Memory B cell (primary cell): ENCODE measurements around the gene CACNA1C.
"Not testable (repeated sequence)": the region's sequence is repeated elsewhere in the genome, so short reads cannot be mapped to it uniquely, and the experiment has no call there.

Source experiments
- ATAC-seq: fragments of 150-1000 bp; cut with Tn5 transposase; 2 replicates; pipeline ENCODE4 v1.10.0; 2021; ENCODE audit warnings: low read depth, mild to moderate bottlenecking, moderate library complexity
- DNase-seq, 2 donors: peaks; one replicate each; pipeline ENCODE4 v3.0.0; 2022; ENCODE audit warnings: low spot score in 2 of 2
- H3K27ac Mint-ChIP-seq: one replicate; pipeline ENCODE4 v1.8.0; 2022; ENCODE audit warnings: mild to moderate bottlenecking, moderate library complexity, mixed read lengths
- H3K27me3 Mint-ChIP-seq: one replicate; pipeline ENCODE4 v1.8.0; 2022; ENCODE audit warnings: mixed read lengths
- H3K36me3 Mint-ChIP-seq: one replicate; pipeline ENCODE4 v1.8.0; 2022; ENCODE audit warnings: mild to moderate bottlenecking, mixed read lengths
- H3K4me1 Mint-ChIP-seq: one replicate; pipeline ENCODE4 v1.8.0; 2022; ENCODE audit warnings: mixed read lengths
- H3K4me3 Mint-ChIP-seq: one replicate; pipeline ENCODE4 v1.8.0; 2022; ENCODE audit warnings: mild to moderate bottlenecking, moderate library complexity, mixed read lengths
- H3K9me3 Mint-ChIP-seq: one replicate; pipeline ENCODE4 v1.8.0; 2022; ENCODE audit warnings: mixed read lengths

The CACNA1C gene

DNA sequence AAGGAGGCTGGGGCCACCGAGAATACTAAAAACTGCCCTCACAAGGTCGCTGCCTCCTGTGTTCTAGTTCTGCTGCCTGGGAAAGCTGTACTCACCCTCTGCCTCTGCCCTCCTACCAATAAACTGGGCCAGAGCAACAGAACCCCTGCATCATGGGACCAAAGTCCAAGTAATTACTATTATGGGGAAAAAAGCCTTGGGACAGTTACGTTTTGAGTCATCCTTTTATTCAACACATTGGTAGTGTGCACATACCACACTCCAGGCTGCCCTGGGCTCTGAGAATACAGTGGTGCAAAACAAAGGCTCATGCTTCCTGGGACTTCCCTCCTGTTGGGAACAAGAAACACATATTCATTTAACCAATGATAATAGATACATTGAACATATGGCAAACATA lies 49.0 kb downstream of the CACNA1C start:
- DNase-seq (no peak), ATAC-seq (no peak)
- Mint-ChIP-seq H3K36me3 (no peaks in the 10 kb centered on the region), H3K4me1 (no peaks in the 10 kb centered on the region), H3K27ac (no peak overlapping the region), H3K9me3 (no peaks in the 10 kb centered on the region), H3K4me3 (no peak overlapping the region), H3K27me3 (peaks cover 2% of the 10 kb centered on the region)

DNA sequence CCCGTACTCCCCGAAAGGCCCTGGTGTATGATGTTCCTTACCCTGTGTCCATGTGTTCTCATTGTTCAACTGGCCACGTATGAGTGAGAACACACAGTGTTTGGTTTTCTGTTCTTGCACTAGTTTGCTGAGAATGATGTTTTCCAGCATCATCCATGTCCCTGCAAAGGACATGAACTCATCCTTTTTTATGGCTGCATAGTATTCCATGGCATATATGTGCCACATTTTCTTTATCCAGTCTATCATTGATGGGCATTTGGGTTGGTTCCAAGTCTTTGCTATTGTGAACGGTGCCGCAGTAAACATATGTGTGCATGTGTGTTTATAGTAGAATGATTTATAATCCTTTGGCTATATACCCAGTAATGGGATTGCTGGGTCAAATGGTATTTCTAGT lies 49.9 kb downstream of the CACNA1C start:
- H3K27ac Mint-ChIP-seq, ATAC-seq, H3K9me3 Mint-ChIP-seq, H3K36me3 Mint-ChIP-seq, H3K27me3 Mint-ChIP-seq, DNase-seq, H3K4me1 Mint-ChIP-seq, H3K4me3 Mint-ChIP-seq: not testable (repeated sequence)

DNA sequence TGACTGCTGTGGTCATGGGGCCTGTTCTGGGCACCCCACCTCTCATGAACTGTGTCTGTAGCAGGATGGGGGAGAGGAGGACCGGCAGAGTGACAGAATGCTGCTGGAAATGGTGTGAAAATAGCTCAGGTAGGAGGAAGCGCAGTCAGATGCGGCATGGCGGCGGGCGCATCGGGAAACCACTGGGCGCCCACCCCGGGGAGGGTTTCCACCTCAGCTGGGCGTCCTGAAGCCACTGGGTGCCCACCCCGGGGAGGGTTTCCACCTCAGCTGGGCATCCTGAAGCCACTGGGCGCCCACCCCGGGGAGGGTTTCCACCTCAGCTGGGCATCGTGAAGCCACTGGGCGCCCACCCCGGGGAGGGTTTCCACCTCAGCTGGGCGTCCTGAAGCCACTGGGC lies 52.6 kb downstream of the CACNA1C start:
- not testable (repeated sequence) for ATAC-seq

DNA sequence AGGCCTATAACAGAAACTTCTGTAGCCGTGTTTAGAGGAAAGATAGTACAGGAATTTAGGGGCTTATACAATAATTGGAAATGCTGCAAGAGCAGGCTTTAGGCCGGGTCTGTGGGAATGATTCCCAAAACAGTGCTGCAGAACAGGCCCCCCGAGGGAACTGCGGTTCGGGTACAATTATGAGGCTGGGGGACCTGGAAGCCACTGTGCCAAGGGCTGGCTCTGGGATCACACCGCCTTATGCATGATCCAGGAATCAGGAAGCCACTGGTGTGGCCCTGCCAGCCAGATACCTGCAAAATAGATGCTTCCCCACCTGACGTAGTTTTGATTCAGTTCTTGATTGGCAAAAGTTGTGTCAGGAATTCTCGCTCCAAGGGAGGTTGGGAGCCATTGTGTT lies 55.4 kb downstream of the CACNA1C start:
- ATAC-seq (no peak), DNase-seq (no peak)
- no peaks in the 10 kb centered on the region for H3K9me3 Mint-ChIP-seq
- H3K4me3 Mint-ChIP-seq = no peak overlapping the region
- no peaks in the 10 kb centered on the region for H3K4me1 Mint-ChIP-seq
- H3K36me3 Mint-ChIP-seq = no peaks in the 10 kb centered on the region
- no peak overlapping the region for H3K27ac Mint-ChIP-seq
- peaks cover 11% of the 10 kb centered on the region for H3K27me3 Mint-ChIP-seq

More for the DNA sequence above, 52.6 kb downstream of the CACNA1C start:
- H3K36me3 Mint-ChIP-seq, H3K4me1 Mint-ChIP-seq, H3K27me3 Mint-ChIP-seq, DNase-seq, H3K9me3 Mint-ChIP-seq, H3K27ac Mint-ChIP-seq, H3K4me3 Mint-ChIP-seq: not testable (repeated sequence)

DNA sequence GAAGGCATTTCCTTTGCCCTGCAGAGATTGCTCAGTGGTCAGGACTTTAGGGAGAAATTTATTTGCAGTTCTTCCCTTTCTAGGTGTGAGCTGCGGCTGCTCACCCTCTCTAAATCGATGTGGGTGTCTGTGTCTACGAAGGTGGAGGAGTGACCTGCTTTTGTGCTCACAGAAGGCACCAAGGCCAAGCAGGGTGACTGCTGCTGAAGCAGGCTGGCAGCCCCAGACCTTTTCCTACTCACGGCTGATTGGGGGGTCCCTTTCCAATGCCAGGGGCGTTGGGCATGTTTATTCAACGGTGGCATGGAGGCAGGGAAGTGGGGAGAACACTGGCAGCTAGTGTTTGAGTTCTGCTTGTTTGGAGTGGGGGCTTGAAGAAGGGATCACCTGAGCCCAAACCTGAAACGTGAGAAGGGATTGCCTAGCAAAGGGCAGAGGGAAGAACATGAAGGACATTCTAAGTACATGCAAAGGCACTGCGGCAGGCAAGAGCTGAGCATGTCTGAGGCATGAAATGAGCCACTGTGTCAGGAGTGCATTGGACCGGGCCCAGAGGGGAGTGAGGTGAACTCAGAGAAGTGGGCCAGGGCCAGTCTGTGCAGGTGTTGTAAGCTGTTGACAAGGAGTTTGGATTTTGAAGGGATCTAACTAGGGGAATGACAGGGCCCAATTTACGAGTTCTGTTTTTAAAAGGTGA lies 56.3 kb downstream of the CACNA1C start:
- ATAC-seq (no peak), DNase-seq (no peak)
- no peaks in the 10 kb centered on the region for H3K36me3 Mint-ChIP-seq
- H3K9me3 Mint-ChIP-seq = no peaks in the 10 kb centered on the region
- peaks cover 11% of the 10 kb centered on the region for H3K27me3 Mint-ChIP-seq
- no peak overlapping the region for H3K4me3 Mint-ChIP-seq
- H3K27ac Mint-ChIP-seq = no peak overlapping the region
- H3K4me1 Mint-ChIP-seq = no peaks in the 10 kb centered on the region

DNA sequence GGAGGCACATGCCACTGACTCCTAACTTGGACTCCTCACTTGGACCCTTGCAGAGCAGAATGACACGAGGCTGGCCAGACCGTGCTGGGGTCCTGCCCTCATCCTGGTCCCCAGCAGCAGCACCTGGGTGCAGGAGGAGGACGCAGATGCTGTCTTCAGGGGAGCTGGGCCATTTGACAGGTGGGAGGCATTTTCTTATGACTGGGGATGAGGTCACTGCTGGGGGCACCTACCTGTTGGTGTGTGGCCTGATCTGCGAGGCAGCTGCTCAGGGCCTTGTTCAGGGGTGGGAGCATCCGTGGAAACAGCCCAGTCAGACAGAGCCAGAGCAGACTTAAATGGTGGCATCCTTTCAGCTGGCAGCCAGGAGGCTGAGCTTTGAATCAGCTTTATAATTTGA lies 57.3 kb downstream of the CACNA1C start:
- H3K27ac Mint-ChIP-seq = no peak overlapping the region
- DNase-seq = no peak
- ATAC-seq = no peak
- no peaks in the 10 kb centered on the region for H3K4me1 Mint-ChIP-seq
- H3K27me3 Mint-ChIP-seq = peaks cover 9% of the 10 kb centered on the region
- H3K9me3 Mint-ChIP-seq = no peaks in the 10 kb centered on the region
- no peak overlapping the region for H3K4me3 Mint-ChIP-seq
- H3K36me3 Mint-ChIP-seq = no peaks in the 10 kb centered on the region

DNA sequence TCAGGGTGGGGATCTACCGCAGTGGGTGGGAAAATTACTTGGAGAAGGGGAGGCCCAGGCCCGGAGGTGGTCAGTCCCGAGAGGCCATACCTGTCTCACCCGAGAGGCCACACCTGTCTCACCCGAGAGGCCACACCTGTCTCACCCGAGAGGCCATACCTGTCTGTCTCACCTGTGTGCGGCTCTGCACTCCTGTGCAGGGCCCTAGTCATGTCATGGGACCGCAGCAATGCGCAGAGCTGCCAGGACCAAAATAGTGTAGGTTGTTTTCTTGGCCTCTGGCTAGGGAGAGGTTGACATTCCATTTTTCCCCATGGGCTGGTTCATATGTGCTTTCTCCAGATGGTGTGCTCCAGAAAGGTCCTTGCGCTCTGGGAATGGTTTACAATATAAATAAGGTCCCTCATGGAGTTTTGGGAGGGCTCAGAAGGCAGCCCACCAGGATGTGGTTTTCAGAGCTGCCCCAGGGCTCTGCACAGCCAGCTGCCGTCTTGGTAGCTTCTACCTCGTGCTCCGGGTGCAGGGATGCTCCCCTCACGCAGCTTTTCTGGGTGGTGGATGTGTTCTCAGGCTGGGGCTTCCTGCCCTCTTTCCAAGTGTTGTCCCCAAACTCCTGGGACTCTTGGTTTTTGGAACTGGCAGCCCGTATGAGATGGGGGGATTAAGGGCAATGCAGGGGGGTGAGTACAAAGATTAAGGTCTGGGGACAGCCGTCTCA lies 58.2 kb downstream of the CACNA1C start:
- H3K4me1 Mint-ChIP-seq = no peaks in the 10 kb centered on the region
- H3K9me3 Mint-ChIP-seq = no peaks in the 10 kb centered on the region
- no peaks in the 10 kb centered on the region for H3K36me3 Mint-ChIP-seq
- no peak overlapping the region for H3K4me3 Mint-ChIP-seq
- H3K27me3 Mint-ChIP-seq = peaks cover 11% of the 10 kb centered on the region
- DNase-seq = no peak
- ATAC-seq = no peak
- no peak overlapping the region for H3K27ac Mint-ChIP-seq

DNA sequence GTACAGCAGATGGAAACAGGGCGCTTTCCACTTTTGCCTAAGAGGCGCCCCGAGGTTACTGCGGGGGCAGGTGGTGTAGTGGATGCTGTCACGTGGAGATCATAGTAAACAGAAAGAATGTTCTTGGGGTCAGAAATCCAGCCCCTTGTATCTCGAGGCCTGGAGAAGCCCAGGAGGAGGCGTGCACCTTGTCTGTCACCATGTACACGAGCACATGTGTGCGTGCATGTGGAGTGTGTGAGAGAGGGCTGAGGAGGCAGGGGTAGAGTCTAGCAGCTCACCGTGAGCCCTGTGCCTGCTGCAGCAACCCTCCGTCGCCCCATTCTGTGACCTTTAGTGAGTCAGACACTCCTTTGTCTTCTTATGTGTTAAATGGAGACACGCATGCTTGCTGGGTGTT lies 59.0 kb downstream of the CACNA1C start:
- H3K36me3 Mint-ChIP-seq = no peaks in the 10 kb centered on the region
- DNase-seq = no peak
- H3K4me3 Mint-ChIP-seq = no peak overlapping the region

DNA sequence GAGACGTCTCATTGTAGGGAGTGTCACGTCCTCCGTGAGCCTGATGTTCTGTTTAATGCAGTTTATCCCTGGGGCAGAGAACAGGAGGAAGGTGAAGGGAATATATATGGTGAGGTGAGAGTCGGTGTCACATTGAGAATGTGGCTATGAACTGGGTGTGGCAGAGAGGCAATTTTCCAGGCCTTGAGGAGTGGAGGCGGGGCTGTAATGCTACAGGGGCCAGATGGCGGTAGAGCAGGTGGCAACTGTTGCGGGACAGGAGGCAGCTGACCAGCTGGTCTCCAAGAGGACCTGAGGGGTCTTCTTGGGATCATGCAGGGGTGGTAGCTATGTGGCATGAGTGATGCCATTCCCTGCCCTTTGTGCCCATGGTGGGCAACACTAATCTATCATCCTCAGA lies 59.6 kb downstream of the CACNA1C start:
- Mint-ChIP-seq H3K36me3 (no peaks in the 10 kb centered on the region), H3K4me3 (no peak overlapping the region), H3K27ac (no peak overlapping the region), H3K4me1 (no peaks in the 10 kb centered on the region), H3K27me3 (peaks cover 12% of the 10 kb centered on the region), H3K9me3 (no peaks in the 10 kb centered on the region)
- DNase-seq (no peak), ATAC-seq (no peak)

More for the DNA sequence above, 59.0 kb downstream of the CACNA1C start:
- ATAC-seq = no peak
- Mint-ChIP-seq H3K9me3 (no peaks in the 10 kb centered on the region), H3K27me3 (peaks cover 12% of the 10 kb centered on the region), H3K4me1 (no peaks in the 10 kb centered on the region), H3K27ac (no peak overlapping the region)

DNA sequence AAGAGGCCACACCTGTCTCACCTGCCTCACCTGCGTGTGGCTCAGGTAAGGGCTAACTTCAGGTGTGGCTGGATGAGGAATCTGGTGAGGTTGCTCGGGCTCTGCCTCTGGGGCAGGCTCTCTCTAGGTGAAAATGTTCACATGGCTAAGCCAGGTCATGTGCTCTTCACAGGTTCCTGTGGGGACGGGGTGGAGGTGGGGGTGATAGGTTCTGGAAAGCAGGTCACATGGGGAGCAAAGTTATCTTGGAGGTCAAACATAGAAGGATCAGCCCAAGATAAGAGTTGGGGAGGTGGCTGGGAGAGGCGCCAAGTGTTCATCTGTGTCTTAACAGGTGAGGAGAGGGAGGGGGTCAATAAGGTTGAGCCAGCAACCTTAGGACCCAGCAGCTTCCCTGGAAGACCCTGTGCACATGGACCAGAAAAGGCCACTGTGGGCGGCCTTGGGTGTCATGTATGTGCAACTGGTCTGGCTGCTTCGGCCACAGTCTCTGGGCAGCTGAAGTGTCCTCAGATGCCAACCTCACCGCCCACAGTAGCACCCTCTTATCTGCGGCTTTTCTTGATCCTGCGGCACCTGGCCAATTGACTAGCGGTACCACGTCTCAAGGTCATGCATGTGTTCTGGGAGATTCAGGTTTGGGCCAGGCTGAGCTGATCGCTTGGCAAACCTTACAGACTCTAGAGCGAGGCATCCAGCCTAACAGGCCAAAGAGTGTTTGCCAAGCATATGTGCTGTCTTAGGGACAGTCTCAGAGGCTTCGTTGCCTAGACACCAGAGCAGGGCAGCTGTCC lies 60.5 kb downstream of the CACNA1C start:
- no peak overlapping the region for H3K27ac Mint-ChIP-seq

DNA sequence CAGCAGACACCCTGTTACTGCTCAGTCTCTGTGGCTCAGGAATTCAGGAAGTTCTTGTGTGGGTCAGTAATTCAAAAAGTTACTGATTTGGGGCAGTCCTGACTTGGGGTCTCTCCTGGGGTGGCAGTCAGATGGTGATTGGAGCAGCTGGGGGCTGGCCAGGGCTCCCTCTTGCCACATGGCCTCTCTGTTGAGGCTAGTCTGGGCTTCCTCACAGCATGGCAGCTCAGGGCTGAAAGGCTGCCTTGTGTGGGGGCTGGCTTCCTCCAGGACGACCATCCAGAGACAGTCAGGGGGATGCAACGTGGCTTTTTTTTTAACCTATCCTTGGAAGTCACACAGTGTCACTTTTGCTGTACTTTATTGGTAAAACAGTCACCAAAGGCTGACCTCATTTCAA lies 61.3 kb downstream of the CACNA1C start:
- H3K27ac Mint-ChIP-seq = no peak overlapping the region
- H3K36me3 Mint-ChIP-seq = no peaks in the 10 kb centered on the region
- no peak overlapping the region for H3K4me3 Mint-ChIP-seq
- H3K9me3 Mint-ChIP-seq = no peaks in the 10 kb centered on the region
- no peaks in the 10 kb centered on the region for H3K4me1 Mint-ChIP-seq
- no peak for DNase-seq
- H3K27me3 Mint-ChIP-seq = peaks cover 7% of the 10 kb centered on the region
- ATAC-seq = no peak

More for the DNA sequence above, 60.5 kb downstream of the CACNA1C start:
- no peak overlapping the region for H3K4me3 Mint-ChIP-seq
- no peaks in the 10 kb centered on the region for H3K36me3 Mint-ChIP-seq
- H3K27me3 Mint-ChIP-seq = peaks cover 7% of the 10 kb centered on the region
- H3K9me3 Mint-ChIP-seq = no peaks in the 10 kb centered on the region
- DNase-seq (no peak), ATAC-seq (no peak)
- H3K4me1 Mint-ChIP-seq = no peaks in the 10 kb centered on the region

DNA sequence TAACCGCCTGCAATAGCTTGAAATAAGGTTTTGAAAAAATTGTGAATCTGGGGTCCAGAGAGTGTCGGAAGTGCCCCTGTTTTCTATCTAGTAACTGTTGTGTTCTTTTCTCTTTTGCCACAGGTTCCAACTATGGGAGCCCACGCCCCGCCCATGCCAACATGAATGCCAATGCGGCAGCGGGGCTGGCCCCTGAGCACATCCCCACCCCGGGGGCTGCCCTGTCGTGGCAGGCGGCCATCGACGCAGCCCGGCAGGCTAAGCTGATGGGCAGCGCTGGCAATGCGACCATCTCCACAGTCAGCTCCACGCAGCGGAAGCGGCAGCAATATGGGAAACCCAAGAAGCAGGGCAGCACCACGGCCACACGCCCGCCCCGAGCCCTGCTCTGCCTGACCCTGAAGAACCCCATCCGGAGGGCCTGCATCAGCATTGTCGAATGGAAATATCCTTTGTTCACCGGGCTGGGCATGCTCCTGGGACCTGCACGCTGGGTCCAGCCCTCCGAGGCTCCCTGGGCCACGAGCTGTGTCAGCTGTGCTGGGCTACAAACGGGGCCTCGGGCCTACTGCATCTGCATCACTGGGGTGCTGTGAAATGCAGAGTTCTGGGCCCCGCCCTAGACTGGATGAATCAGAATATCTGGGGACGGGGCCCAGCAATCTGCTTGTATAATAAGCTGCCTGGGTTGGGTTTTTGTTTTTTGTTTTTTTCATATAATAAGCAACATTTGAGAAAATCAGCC lies 62.5 kb downstream of the CACNA1C start:
- no peak for ATAC-seq
- no peaks in the 10 kb centered on the region for H3K9me3 Mint-ChIP-seq
- no peaks in the 10 kb centered on the region for H3K4me1 Mint-ChIP-seq
- H3K36me3 Mint-ChIP-seq = no peaks in the 10 kb centered on the region
- peaks cover 4% of the 10 kb centered on the region for H3K27me3 Mint-ChIP-seq
- no peak overlapping the region for H3K4me3 Mint-ChIP-seq
- H3K27ac Mint-ChIP-seq = no peak overlapping the region
- DNase-seq = no peak

DNA sequence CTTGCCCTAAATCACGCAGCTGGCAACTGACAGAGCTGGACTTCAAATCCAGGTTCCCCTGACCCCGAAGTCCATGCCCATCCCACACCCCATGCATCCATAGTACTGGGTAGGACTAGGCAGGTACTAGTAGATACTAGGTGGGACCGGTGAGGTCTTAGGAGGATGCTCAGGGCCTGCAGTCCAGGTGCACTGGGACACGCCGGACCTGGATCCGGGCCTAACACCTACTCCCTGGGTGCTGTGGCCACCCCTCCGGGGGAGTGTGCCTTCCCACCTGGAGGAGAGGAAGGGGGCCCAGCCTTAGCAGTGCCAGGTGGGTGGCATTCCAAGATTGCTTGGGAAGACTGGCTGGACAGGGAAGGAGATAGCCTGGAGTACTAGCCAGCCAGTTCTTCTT lies 64.8 kb downstream of the CACNA1C start:
- Mint-ChIP-seq H3K4me3 (no peak overlapping the region), H3K9me3 (no peaks in the 10 kb centered on the region), H3K27ac (no peak overlapping the region), H3K4me1 (no peaks in the 10 kb centered on the region), H3K36me3 (no peaks in the 10 kb centered on the region), H3K27me3 (peaks cover 6% of the 10 kb centered on the region)
- no peak for DNase-seq
- no peak for ATAC-seq

DNA sequence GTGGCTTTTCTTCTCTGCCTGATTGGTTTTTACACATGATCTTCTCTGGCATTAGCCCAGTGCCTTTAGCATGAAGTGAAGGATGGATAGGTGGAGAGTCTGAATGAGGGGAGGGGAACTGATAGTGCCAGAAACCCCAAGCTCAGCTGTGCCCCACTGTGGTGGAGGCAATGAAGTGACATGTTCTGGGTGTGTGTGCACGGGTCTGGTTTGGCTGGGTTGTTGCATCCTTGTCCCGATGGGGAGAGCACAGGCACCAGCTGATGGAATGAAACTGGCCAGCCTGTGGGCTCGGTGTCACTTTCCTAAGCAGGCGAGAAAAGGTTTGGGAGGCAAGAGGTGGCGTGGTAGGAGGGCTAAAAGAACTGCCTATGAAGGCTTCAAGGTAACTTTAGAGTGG lies 65.3 kb downstream of the CACNA1C start:
- DNase-seq (no peak), ATAC-seq (no peak)
- H3K9me3 Mint-ChIP-seq = no peaks in the 10 kb centered on the region
- peaks cover 6% of the 10 kb centered on the region for H3K27me3 Mint-ChIP-seq
- H3K36me3 Mint-ChIP-seq = no peaks in the 10 kb centered on the region
- H3K4me1 Mint-ChIP-seq = no peaks in the 10 kb centered on the region
- H3K4me3 Mint-ChIP-seq = no peak overlapping the region
- H3K27ac Mint-ChIP-seq = no peak overlapping the region
